ENCODE measurements around the gene ZFP69B.
A peak's percentile ranks its signal among the peaks of the same experiment; 100 is the strongest.

ZFP69B gene

DNA sequence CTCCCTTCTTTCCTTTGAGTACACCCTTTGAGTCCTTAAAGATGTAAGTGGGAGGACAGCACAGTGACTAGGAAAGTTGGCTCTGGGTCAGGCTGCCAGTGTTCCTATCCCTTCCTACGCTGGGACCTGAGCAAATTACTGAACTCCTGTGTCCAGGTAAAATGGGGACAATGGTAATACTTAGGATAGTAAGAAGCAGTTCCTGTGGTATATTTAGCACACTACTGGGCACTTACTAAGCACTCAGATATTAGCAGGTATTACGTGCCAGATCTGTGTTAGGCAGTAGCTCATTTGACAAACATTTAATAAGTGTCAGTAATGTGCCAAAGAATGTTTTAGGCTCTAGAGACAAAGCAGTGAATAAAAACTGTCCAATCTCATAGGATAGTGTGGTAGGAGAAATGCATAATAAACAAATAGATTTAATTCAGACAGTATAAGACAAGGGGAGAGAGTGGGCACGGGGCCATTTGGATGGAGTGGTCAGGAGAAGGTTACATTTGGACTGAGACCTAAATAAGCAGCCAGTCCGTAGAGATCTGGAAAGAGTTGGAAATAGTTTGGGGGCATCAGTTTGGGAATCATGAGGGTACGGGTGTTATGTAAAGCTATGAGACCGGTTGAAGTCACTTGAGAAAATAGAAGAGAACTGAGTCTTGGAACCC lies 26.2 kb upstream of the ZFP69B start:
- no peak for TF ChIP-seq CTCF (IDR thresholded peaks at IDR 0.05)

DNA sequence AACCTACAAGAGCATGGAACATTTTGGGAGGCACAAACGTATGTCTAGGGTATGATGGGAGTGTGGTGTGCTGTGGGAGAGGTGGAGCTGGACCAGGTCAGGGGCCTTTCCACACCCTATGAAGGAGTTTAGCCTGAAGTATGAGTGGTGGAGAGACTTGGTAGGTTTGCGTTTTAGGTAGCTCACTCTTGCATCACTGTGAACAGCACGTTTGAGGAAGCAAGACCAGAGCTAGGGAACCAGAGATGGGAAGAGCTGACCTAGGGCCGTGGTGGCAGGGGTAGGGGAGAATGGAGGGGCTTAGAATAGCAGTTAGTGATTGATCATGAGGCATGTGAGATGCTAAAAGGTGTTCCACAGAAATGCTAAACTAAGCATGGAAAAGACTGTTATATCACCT lies 25.1 kb upstream of the ZFP69B start:
- TF ChIP-seq CTCF (IDR thresholded peaks at IDR 0.05): no peak

DNA sequence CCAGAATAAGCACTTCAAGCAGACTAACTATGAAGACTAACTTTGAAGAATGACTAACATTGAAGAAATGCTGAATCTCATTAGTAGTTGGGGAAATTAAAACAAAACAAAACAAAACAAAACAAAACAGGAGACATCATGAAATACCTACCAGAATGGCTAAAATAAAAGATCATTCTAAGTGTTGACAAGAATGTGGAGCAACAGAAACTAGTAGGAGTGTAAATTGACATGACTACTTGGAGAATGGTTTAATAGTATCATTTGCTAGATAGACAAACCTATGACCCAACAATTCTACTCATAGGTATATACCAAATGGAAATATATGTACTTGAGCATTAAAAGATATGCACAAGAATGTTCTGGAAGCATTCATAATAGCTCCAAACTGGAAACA lies 18.9 kb upstream of the ZFP69B start:
- TF ChIP-seq CTCF (IDR thresholded peaks at IDR 0.05): no peak

DNA sequence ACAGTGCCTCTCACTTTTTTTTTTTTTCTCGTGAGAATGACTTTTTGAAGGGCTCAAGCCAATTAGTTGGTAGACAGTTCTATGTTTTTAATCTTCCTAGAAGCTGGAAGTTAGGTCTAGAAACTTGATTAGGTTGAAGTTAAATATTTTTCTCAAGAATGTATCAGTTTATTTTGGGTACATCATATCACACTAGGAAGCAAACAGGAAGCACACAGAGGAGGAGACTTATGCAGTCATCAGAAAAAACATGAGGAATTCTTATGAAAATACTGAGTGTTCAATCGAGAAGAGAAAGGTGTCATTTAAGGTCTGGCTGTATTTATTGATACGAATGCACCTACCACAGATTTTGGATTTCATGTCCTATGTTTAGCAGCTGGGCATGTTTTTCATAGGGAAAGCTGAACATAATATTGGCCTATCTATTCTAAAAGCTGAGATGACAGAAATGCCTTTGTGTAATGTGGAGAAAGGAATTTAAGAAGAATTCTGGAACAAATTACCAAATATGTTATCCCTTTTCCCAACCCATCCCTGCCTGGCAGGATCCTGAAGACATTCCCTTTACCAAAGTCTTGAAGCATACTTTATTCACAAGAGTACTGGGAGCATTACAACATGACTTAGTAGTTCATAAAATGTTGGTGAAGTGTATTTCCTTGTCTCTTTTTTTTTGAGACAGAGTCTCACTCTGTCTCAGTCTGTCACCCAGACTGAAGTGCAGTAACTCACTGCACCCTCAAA lies 17.5 kb upstream of the ZFP69B start:
- TF ChIP-seq CTCF (IDR thresholded peaks at IDR 0.05): no peak

- no peak for TF ChIP-seq CTCF (IDR thresholded peaks at IDR 0.05)
Observed at GRCh38 chr1:40435471-40435870, 14.8 kb upstream of the ZFP69B start.

DNA sequence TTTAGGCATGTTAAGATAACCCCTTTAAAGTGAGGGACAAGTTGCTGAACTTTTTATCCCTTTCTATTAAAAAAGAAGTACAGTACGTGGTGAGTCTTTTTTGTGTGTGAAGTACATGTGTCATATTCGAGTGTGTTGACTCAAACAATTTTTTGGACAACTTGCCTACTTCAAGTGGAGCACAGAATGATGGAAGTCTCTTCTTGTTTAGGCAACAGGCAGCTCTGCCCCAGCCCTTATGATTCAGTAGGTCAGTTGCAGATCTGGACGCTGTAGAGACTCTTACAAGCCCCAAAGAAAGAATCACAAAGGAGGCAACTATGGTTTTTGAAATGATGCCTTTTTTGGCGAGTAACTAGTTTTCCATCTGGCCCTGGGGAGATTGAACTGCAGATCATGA lies 14.4 kb upstream of the ZFP69B start:
- TF ChIP-seq CTCF (IDR thresholded peaks at IDR 0.05): no peak

DNA sequence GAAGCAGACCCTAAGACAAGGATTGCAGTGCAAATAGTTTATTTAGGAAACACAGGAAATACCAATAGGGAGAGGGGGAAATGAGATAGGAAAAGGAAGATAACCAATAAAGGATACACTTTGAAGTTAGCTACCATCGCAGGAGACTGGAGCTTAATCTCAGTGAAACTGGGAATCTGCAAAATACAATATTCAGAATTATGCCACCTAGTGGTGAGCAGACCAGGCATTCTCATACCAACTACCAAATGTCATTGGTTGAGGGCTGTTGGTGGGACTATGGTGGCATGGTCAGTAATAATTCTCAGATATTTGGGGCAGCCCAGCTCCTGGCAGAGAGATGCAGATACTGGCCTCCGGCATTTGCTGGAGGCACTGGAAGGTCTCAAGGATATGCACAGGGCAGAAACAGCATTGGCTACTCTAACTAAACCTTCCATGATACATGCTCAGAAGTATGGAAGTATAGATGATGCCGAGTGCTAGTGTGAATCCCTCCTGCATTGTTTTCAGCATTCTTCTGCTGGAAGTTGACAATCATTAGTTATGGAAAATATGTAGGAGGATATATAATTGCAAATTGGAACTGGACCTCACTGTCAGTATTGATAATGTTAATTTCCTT lies 11.8 kb upstream of the ZFP69B start:
- peak; percentile 77 for TF ChIP-seq CTCF (IDR thresholded peaks at IDR 0.05)

All from LNCAP (cell line).